ENCODE measurements around the gene GPR160. TPM values are rescaled to one million over a fixed set of nuclear protein-coding genes. Genes with fewer than 3 reads are reported as not detected.

The GPR160 gene
- total and polyA plus RNA-seq, 10 of the 15 experiments (the other 5 are each of a cell fraction or from before 2014, with no cell fraction given) = 1.2 to 57.7 (median 30.9) TPM

- TF ChIP-seq ZNF24 (IDR thresholded peaks at IDR 0.05) = no peak
- no peak for TF ChIP-seq RELA (IDR thresholded peaks at IDR 0.05; ENCODE audit: borderline replicate concordance, partially characterized antibody)
- peak; percentile 35 to 36; a peak in 1 of 4 replicates for TF ChIP-seq EP300 (IDR thresholded peaks at IDR 0.05; ENCODE audit: borderline replicate concordance in 1 of 2, control insufficient read depth in 1 of 2, low read depth in 2 of 2, low read length in 2 of 2)
- TF ChIP-seq CBX3 (IDR thresholded peaks at IDR 0.05; ENCODE audit: borderline replicate concordance, low read depth) = no peak
- no peak for TF ChIP-seq ZNF687 (IDR thresholded peaks at IDR 0.05)
- no peak for TF ChIP-seq ESRRA (IDR thresholded peaks at IDR 0.05; ENCODE audit: low read length)
- peak; percentile 92 for TF ChIP-seq IRF4 (IDR thresholded peaks at IDR 0.05; ENCODE audit: low read depth, low read length)
- TF ChIP-seq SRF (IDR thresholded peaks at IDR 0.05; ENCODE audit: low read depth in 2 of 2, low read length in 2 of 2) = peak in 1 of 2 experiments; percentile 54; a peak in 1 of 4 replicates
- no peak for TF ChIP-seq RAD51 (IDR thresholded peaks at IDR 0.05)
- 0 out of 2 replicates have a peak, but pooled peaks have one; percentile 17 for TF ChIP-seq NFYB (IDR thresholded peaks at IDR 0.05; ENCODE audit: insufficient read depth, low read depth, low read length)
- TF ChIP-seq NFYA (IDR thresholded peaks at IDR 0.05; ENCODE audit: borderline replicate concordance, low read depth, low read length) = no peak
- TF ChIP-seq MLLT1 (IDR thresholded peaks at IDR 0.05) = no peak
- no peak for TF ChIP-seq ZNF274 (IDR thresholded peaks at IDR 0.05; ENCODE audit: insufficient read depth, insufficient read length)
- TF ChIP-seq POLR2AphosphoS2 (IDR thresholded peaks at IDR 0.05; ENCODE audit: low read depth, low read length) = no peak
- TF ChIP-seq CHD2 (IDR thresholded peaks at IDR 0.05; ENCODE audit: borderline replicate concordance, low read depth, low read length) = no peak
- TF ChIP-seq SREBF2 (IDR thresholded peaks at IDR 0.05; ENCODE audit: low read length) = no peak
- peak; percentile 87; the same call in 1 of the 2 replicates for TF ChIP-seq FOXM1 (IDR thresholded peaks at IDR 0.05; ENCODE audit: low read depth, low read length)
- peak; percentile 87 for TF ChIP-seq PAX5 (IDR thresholded peaks at IDR 0.05; ENCODE audit: borderline replicate concordance, low read depth, low read length)
- TF ChIP-seq ZNF592 (IDR thresholded peaks at IDR 0.05) = no peak
- no peak for TF ChIP-seq FOS (IDR thresholded peaks at IDR 0.05; ENCODE audit: borderline replicate concordance, extremely low read depth, insufficient read length)
- no peak for TF ChIP-seq ATF3 (IDR thresholded peaks at IDR 0.05; ENCODE audit: borderline replicate concordance, extremely low read depth, low read depth, low read length)
- no peak for TF ChIP-seq TARDBP (IDR thresholded peaks at IDR 0.05; ENCODE audit: borderline replicate concordance)
Measured at GRCh38 chr3:170055209-170055608, 17.4 kb downstream of the GPR160 start (continued).
